Keratinocyte (primary cell): ENCODE data around the gene ZCWPW1. TPM values are rescaled to one million over a fixed set of nuclear protein-coding genes. Genes with fewer than 3 reads are reported as not detected.

Experiments used
- DNase-seq: peaks from one replicate; pipeline ENCODE4 v3.0.0-alpha.2; 2011; ENCODE audit warnings: low read depth, missing footprints, low spot score
- FAIRE-seq: peaks from 2 replicates; lab custom pipeline; 2011; peaks lifted over from hg19 to GRCh38; lab: Jason Lieb, UNC
- H2AFZ ChIP-seq: 2 replicates; pipeline ENCODE4 v1.6.0; 2012; ENCODE audit warnings: low read length, control low read depth, inconsistent platforms; ENCODE audit not compliant: control insufficient read depth
- H3K27ac ChIP-seq: 2 replicates; pipeline ENCODE4 v1.5.1; 2011; ENCODE audit warnings: low read length; ENCODE audit not compliant: control insufficient read depth, insufficient read depth
- H3K27me3 ChIP-seq: 3 replicates; pipeline ENCODE4 v1.6.0; 2011; ENCODE audit warnings: low read length; ENCODE audit not compliant: control insufficient read depth, insufficient read depth; ENCODE audit errors: extremely low read depth
- H3K36me3 ChIP-seq, 2 experiments: 2 replicates in 1 of 2; 3 replicates in 1 of 2; pipeline ENCODE4 v1.5.1; 2011; ENCODE audit warnings: low read length in 2 of 2, mild to moderate bottlenecking in 1 of 2; ENCODE audit not compliant: control insufficient read depth in 2 of 2, insufficient read depth in 2 of 2; ENCODE audit errors: extremely low read depth in 1 of 2
- H3K4me1 ChIP-seq: 3 replicates; pipeline ENCODE4 v1.5.1; 2011; ENCODE audit warnings: low read length; ENCODE audit not compliant: control insufficient read depth, insufficient read depth; ENCODE audit errors: extremely low read depth
- H3K4me2 ChIP-seq: 3 replicates; pipeline ENCODE4 v1.6.0; 2011; ENCODE audit warnings: low read depth, low read length; ENCODE audit not compliant: control insufficient read depth, insufficient read depth; ENCODE audit errors: extremely low read depth
- H3K4me3 ChIP-seq, 3 experiments: fragments of 200-600 bp in 1 of 3; sonication (generic) in 1 of 3; 2 replicates in 2 of 3; 3 replicates in 1 of 3; pipeline ENCODE4 v1.5.1; 2011 to 2016; ENCODE audit warnings: low read length in 3 of 3, mild to moderate bottlenecking in 3 of 3, control low read depth in 2 of 3, inconsistent platforms in 1 of 3, low read depth in 1 of 3, mixed read lengths in 1 of 3, mixed run types in 1 of 3, moderate library complexity in 1 of 3; ENCODE audit not compliant: control insufficient read depth in 2 of 3, insufficient read depth in 2 of 3; ENCODE audit errors: extremely low read depth in 1 of 3
- H3K79me2 ChIP-seq: 2 replicates; pipeline ENCODE4 v1.6.0; 2012; ENCODE audit warnings: low read length; ENCODE audit not compliant: control insufficient read depth, insufficient read depth
- H3K9ac ChIP-seq: 3 replicates; pipeline ENCODE4 v1.6.0; 2011; ENCODE audit warnings: low read length; ENCODE audit not compliant: control insufficient read depth, insufficient read depth; ENCODE audit errors: extremely low read depth
- H3K9me1 ChIP-seq: 3 replicates; pipeline ENCODE4 v1.6.0; 2011; ENCODE audit warnings: low read length; ENCODE audit not compliant: control insufficient read depth, insufficient read depth; ENCODE audit errors: extremely low read depth
- H3K9me3 ChIP-seq: 2 replicates; pipeline ENCODE4 v1.5.1; 2012; ENCODE audit warnings: low read depth, low read length; ENCODE audit not compliant: control insufficient read depth
- H4K20me1 ChIP-seq: 3 replicates; pipeline ENCODE4 v1.6.0; 2011; ENCODE audit warnings: low read length; ENCODE audit not compliant: control insufficient read depth, insufficient read depth; ENCODE audit errors: extremely low read depth
- CTCF ChIP-seq, 3 experiments: IDR thresholded peaks in 1 of 3; conservative IDR thresholded peaks in 1 of 3; optimal IDR thresholded peaks in 1 of 3; 2 replicates in 2 of 3; 3 replicates in 1 of 3; pipeline versions ENCODE3 to v1.5.1; 2011; ENCODE audit warnings: low read length in 3 of 3, mild to moderate bottlenecking in 3 of 3, moderate library complexity in 2 of 3, control low read depth in 1 of 3, inconsistent platforms in 1 of 3; ENCODE audit not compliant: insufficient read depth in 2 of 3; ENCODE audit errors: extremely low read depth in 1 of 3
- EZH2 ChIP-seq: IDR thresholded peaks from one replicate; pipeline ENCODE4 v1.6.1; 2012; ENCODE audit warnings: inconsistent platforms, mild to moderate bottlenecking, low read length, moderate library complexity
- dilution Hi-C: fragments of 300-500 bp; cut with MboI; formaldehyde crosslinking; loops from one replicate; pipeline ENCODE4 v1.7.0; 2020; ENCODE audit warnings: low sequenced_read_pairs; ENCODE audit not compliant: extremely low pct_ligation_motif_present
- polyA plus RNA-seq, 5 experiments: library from polyadenylated mRNA; depleted of rRNA in 3 of 5; stranded (reverse) in 3 of 5; stranded (forward) in 1 of 5; unstranded in 1 of 5; fragments of >200 nt; gene quantifications; 1 replicate in 1 of 5; 2 replicates in 3 of 5; 3 replicates in 1 of 5; pipeline versions ENCODE4 v1.2.1 to v1.2.3, GENCODE V29; 2011 to 2012; ENCODE audit warnings: missing spikeins in 2 of 5, low read depth in 1 of 5, low replicate concordance in 1 of 5

The ZCWPW1 gene
- polyA plus RNA-seq, 1 donor (not counting 4 experiments of a cell fraction or from before 2014, with no cell fraction given): 1.4 TPM

GRCh38 chr7:100390286-100391009 is 38.1 kb downstream of the ZCWPW1 start:
- dilution Hi-C loops: no loop called here

GRCh38 chr7:100389437-100390088 is 38.9 kb downstream of the ZCWPW1 start:
- Histone ChIP-seq H4K20me1 (no peaks in the 10 kb centered on the region), H3K36me3 (no peaks in the 10 kb centered on the region), H3K9ac (no peak overlapping the region), H3K4me1 (no peaks in the 10 kb centered on the region), H3K4me2 (no peak overlapping the region), H3K27me3 (peaks cover 4% of the 10 kb centered on the region), H3K79me2 (no peaks in the 10 kb centered on the region), H3K27ac (no peak overlapping the region), H3K4me3 (no peak overlapping the region), H3K9me1 (no peaks in the 10 kb centered on the region), H2AFZ (no peak overlapping the region), H3K9me3 (no peaks in the 10 kb centered on the region)
- dilution Hi-C loops: no loop called here
- FAIRE-seq (no peak), DNase-seq (no peak)
- TF ChIP-seq EZH2: no peak
- no peak for TF ChIP-seq CTCF (optimal IDR thresholded peaks at IDR 0.05 in 1 of 3, IDR thresholded peaks at IDR 0.05 in 1 of 3, conservative IDR thresholded peaks at IDR 0.05 in 1 of 3; ENCODE audit: extremely low read depth in 1 of 3, insufficient read depth in 2 of 3, low read length in 3 of 3)

More at GRCh38 chr7:100390286-100391009, 38.1 kb downstream of the ZCWPW1 start:
- Histone ChIP-seq H2AFZ (no peak overlapping the region), H3K4me3 (no peak overlapping the region), H3K4me2 (no peak overlapping the region), H3K36me3 (no peaks in the 10 kb centered on the region), H3K9me1 (no peaks in the 10 kb centered on the region), H4K20me1 (no peaks in the 10 kb centered on the region), H3K79me2 (no peaks in the 10 kb centered on the region), H3K9me3 (no peaks in the 10 kb centered on the region), H3K27me3 (peaks cover 4% of the 10 kb centered on the region), H3K27ac (no peak overlapping the region), H3K9ac (no peak overlapping the region), H3K4me1 (no peaks in the 10 kb centered on the region)
- FAIRE-seq (no peak), DNase-seq (no peak)
- TF ChIP-seq CTCF (optimal IDR thresholded peaks at IDR 0.05 in 1 of 3, IDR thresholded peaks at IDR 0.05 in 1 of 3, conservative IDR thresholded peaks at IDR 0.05 in 1 of 3; ENCODE audit: extremely low read depth in 1 of 3, insufficient read depth in 2 of 3, low read length in 3 of 3) (no peak), EZH2 (no peak)
